Glomerular endothelial cell (primary cell): ENCODE measurements around the gene ASTN2. TPM values are rescaled to one million over a fixed set of nuclear protein-coding genes. Genes with fewer than 3 reads are reported as not detected.

Experiments used
- DNase-seq: peaks from one replicate; pipeline ENCODE4 v3.0.0-alpha.2; 2011; ENCODE audit warnings: low read depth, low spot score; ENCODE audit errors: extremely low read depth
- total RNA-seq: library from RNA; depleted of rRNA; stranded (reverse); fragments of >200 nt; gene quantifications from 2 replicates; pipeline ENCODE4 v1.2.3, GENCODE V29; 2015

ASTN2 gene
- total RNA-seq, 1 donor from 2014 or later = 3.8 TPM

GRCh38 chr9:116599342-116599884, 815.4 kb downstream of the ASTN2 start:
- no peak for DNase-seq

DNA sequence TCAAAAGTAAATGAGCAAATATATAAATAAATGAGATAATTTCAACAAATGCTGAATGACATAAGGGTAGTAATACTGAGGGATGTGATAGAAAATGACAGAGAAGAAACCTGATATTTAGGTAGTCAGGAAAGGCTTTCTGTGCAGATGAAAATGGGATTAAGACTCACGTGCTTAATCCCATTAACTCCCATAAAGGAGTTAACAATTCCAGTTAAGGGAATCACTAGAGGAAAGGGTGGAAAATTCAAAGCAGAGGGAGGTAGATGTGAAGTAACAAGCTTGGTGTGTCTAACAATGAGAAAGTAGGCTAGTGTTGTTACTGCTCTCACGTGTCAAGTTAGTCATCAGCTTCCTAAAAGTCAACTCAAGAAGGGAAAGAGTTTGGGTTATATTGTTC, 818.2 kb downstream of the ASTN2 start:
- no peak for DNase-seq

- no peak for DNase-seq
Measured at GRCh38 chr9:116594547-116594946, 820.3 kb downstream of the ASTN2 start.

GRCh38 chr9:116592970-116593369, 821.9 kb downstream of the ASTN2 start:
- DNase-seq = no peak

DNA sequence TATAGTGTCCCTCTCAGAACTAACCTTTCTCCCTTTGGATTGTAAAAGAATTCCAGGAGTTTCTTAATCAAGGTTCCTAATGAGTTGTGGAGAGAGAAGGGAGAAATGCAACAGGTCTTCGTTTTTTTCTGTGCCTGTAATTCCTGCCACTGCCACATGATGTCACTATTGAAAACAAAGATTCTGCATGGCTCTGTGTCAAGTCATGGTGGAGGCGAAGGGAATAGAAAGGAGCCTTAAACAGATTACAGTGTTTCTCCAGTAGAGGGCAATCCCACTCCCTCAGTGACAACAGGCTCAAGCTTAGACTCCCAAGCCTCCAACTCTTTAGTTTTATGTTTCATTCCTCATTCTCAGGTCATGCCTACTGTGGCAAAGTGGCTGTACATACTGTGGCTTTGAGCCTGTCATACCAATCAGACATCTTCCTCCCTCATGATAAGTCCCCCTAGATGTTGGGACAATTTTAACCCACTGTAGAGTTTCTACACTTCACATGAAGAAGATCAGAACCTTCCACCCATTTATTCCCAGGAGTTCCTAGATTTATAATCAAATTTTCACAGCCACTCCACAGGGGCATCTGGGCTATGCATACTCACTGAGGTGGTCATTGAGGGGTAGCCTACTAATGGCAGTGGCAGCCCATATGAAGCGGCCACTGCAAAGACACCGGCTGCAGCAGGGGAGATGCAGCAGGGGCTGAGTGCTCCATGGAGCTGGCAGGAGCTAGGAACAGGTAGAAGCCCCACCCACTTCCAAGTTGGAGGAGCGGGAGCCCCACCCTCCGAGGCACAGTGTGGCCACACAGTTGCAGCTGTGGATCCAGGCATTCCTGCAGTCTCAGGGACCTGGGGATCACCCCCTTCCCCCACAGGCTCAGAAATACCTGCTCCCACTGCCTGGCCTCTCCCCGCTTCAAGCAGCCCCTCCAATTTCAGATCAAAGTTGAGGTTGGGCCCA, 825.2 kb downstream of the ASTN2 start:
- DNase-seq = no peak

DNA sequence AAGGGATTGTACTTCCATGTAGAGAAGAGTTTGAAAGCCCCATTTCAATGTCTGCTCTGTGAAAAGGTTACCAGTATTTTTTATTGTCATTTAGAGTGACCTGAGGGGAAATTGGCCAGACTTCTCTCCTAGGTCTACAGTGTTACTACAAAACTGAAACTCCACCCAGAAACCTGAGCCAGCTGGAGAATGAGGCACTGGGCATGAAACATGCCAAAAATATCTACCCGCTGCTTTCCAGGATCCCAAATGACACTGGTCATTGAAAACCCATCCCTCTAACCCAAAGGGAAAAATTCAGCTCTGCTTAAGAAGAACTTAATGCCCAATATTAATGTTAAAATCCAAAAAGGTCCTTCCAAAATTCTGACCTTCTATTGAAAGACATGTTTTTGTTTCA, 826.9 kb downstream of the ASTN2 start:
- no peak for DNase-seq

DNA sequence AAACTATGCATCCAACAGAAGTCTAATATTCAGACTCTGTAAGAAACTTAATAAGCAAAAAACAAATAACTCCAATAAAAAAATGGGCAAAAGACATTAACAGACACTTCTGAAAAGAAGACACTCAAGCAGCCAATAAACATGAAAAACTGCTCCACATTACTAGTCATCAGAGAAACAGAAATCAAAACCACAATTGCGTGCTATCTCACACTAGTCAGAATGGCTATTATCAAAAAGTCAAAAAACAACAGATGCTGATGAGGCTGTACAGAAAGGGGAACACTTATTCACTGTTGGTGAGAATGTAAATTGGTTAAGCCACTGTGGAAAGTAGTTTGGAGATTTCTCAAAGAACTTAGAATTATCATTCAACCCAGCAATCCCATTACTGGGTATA, 829.0 kb downstream of the ASTN2 start:
- DNase-seq = no peak

- DNase-seq = no peak
Measured at GRCh38 chr9:116585204-116585603, 829.7 kb downstream of the ASTN2 start.

- no peak for DNase-seq
Measured at GRCh38 chr9:116580853-116581252, 834.0 kb downstream of the ASTN2 start.

DNA sequence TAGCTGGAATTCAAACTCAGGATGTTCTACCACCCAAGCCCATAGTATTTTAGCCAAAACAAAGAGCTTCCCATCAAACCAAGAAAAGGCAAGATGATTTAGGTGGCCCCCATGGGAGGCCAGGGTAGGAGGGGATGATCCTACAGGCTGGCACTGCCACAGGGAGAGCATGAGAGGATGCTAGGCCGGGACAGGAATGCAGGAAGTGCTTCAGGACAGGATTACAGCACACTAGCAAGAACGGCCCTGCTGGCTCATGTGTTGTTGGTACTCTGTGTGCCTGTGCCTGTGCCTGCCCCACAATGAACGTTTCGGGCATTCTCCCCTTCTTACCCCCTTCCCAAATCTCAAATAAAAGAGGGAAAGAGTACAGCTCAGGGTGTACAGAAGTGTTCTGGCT, 838.5 kb downstream of the ASTN2 start:
- no peak for DNase-seq

- DNase-seq = no peak
Measured at GRCh38 chr9:116574027-116574679, 840.7 kb downstream of the ASTN2 start.

DNA sequence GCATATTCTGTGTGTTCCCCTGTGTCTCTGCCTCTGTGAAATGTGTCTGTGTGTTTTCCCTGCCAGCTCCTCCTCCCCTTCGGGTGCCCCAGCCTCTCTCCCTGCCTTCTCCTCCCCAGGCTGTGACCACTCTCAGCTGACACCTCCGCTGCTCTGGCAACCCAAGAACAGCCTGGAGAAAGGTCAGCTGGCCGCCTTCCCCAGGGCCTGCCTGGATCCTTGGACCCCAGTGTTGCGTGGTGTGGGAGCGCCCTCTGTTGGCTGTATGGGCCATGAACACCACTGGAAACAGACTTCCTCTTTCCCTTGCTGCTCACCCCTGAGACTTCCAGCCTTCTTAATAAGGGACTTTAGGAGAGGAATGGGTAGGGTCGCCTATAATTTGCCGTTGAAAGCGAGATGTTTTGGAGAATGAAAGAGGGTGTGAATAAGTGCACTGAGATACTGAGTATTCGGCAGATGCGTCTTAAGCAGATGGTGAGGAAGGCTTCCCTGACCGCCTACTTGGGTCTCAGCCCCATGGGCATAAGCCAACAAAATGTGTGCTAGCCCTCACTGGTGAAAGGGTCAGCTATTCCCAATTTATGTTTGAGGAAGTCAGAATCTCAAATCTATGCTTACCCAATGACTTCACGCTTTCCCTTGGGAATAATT, 842.6 kb downstream of the ASTN2 start:
- no peak for DNase-seq

DNA sequence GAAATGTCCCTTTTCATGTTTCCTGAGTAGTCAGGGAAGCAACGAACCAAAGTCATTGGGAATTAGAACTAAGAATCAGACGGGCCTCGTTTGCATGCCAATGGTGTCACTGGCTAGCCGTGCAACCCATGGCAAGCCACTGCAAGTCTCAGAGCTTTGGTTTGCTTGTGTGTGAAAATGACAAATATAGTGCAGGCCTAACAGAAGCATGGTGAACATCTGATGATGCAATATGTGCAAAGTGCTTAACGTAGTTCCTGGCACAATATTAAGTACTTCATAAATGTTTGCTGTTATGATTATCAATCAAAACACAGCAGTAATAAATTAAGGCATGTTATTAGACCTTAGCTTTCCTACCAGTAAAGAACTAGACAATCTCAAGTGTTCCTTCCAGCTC, 845.7 kb downstream of the ASTN2 start:
- no peak for DNase-seq

GRCh38 chr9:116566677-116567488, 848.0 kb downstream of the ASTN2 start:
- no peak for DNase-seq

- no peak for DNase-seq
Measured at GRCh38 chr9:116565986-116566385, 848.9 kb downstream of the ASTN2 start.

GRCh38 chr9:116564266-116564793, 850.5 kb downstream of the ASTN2 start:
- no peak for DNase-seq

- DNase-seq = no peak
Measured at GRCh38 chr9:116558818-116559540, 855.9 kb downstream of the ASTN2 start.

- no peak for DNase-seq
Measured at GRCh38 chr9:116558035-116558434, 856.8 kb downstream of the ASTN2 start.

- DNase-seq = no peak
Measured at GRCh38 chr9:116555556-116556155, 859.2 kb downstream of the ASTN2 start.
